HG03378 (cell line): Measurements from ENCODE around the gene AQP6.
"Not testable (repeated sequence)": the region's sequence is repeated elsewhere in the genome, so short reads cannot be mapped to it uniquely, and the experiment has no call there.

Experiments
- ATAC-seq: cut with Tn5 transposase; IDR thresholded peaks from one replicate; pipeline ENCODE4 v1.9.1; 2021; ENCODE audit warnings: mild to moderate bottlenecking, moderate library complexity; ENCODE audit not compliant: unreplicated experiment

The AQP6 gene

DNA sequence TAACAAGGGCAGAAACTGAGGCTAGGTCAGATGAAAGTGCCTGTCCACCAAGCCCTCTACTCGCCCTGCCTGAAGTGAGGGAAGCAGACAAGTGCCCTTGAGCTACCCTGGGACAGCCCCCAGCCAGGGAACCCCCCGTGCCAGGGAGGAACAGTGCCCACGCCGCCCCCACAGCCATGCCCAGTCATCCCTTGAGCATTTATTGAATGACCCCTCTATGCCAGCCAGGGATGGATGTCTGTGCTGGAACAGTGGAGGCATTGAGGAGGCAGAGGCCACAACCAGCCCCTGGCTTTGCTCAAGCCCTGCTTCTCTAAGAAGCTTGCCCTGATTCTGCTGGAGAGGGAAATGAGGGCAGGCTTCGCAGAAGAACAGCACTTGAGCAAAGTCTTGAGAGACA is 3.7 kb upstream of the AQP6 start:
- ATAC-seq, result no peak

DNA sequence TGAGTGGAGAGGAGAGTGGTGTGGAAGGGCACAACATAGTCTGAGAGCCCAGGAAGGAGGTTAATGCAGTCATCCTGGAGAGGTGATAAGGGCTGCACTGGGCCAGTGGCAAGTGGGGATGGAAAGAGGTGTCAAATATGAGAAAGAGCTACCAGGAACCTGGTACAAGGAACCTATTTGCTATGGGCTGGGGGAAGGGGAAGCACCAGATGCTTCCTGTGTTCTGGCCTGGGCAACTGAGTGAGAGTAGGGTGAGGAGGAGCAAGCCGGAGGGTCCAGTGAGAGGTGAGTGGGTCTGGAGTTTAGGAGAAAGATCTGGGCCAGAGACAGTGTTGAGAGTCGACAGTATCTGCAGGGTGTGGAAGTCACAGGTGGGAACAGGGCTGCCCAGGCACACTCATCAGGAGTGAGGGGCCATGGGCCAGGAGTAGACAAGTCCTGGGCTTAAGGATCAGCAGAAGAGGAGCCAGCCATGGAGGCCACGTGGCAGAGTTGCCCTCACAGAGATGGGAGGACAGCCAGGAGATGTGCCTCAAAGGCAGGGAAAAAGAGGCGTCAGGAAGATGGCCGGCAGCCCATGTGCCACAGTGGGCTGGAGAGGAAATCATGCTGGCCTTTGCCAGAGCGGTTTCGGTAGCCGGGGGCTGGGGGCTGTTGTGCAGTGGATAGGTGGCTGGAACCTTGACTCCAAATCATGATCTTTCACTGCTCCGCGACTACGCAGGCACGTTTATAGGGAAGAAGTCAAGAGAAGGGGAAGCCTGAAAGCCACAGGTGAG is 2.9 kb upstream of the AQP6 start:
- no peak for ATAC-seq

DNA sequence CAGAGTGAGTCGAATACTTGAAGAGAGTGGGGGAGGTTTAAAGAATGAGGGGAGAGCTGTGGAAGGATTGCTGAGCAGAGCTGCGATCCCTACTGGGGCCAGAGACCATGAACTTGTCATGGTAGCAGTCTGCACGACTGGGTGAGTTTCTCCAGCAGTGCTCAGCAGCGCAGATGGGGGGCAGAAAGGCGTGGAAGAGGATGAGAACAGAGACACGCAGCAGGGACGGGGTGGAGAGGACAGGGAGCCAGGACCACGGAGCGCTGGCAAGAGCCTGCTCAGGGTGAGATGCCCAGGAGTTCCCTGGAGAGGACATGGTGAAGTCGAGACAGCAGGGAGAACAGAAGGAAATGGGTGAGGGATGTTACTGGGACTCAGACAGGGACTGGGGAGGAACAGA is 2.1 kb upstream of the AQP6 start:
- no peak for ATAC-seq

DNA sequence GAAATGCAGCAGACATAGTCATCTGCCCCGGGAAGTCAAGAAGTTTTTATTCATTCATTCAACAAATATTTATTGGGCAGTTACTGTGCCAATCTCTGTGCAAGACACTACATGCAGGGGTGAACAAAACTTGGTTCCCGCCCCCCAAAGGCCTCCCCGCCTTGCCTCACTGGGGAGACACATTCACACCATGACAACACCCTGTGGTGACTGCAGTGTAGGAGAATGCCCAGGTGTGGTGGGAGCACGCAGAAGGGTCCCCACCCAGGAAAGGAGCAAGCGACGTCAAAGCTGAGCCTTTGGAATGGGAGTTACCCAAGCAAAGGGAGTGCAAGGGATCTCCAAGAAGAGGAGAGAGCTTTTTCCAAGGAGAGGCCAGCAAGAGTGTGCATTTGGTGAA is 1.6 kb upstream of the AQP6 start:
- ATAC-seq, result no peak

DNA sequence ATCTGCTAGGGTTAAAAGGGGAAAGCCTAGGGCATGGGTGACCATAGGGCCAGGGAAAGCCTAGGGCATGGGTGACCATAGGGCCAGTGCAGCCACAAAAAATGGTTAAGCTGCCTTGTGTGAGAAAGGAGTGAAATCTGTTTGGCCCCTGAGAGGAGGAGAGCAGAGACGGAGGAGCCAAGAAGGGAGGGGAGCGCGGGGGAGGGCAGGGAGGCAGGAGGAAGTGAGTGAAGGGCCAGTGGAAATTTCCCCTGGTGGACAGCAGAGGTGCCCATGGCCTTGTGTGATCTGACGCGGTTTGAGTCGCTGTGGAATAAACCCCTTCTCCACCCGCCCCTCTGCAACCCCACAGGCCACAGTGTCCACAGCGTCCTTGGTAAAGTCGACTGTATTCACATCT is 618 bp upstream of the AQP6 start:
- no peak for ATAC-seq

DNA sequence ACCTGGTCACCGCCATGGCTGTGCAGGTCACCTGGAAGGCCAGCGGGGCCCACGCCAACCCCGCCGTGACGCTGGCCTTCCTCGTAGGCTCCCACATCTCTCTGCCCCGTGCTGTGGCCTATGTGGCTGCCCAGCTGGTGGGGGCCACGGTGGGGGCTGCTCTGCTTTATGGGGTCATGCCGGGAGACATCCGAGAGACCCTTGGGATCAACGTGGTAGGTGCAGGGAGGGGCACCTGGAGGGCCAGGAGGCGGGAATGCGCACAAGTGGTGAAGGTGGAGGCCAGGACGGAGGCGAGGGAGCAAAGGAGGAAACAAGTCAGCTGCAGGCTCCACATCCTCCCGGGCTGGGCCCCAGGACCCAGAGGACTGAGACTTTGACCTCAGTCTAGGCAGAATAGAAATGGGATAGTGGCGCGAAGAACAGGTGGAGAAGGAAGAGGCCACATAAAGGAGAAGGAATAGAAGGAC is 649 bp downstream of the AQP6 start:
- ATAC-seq, result no peak

DNA sequence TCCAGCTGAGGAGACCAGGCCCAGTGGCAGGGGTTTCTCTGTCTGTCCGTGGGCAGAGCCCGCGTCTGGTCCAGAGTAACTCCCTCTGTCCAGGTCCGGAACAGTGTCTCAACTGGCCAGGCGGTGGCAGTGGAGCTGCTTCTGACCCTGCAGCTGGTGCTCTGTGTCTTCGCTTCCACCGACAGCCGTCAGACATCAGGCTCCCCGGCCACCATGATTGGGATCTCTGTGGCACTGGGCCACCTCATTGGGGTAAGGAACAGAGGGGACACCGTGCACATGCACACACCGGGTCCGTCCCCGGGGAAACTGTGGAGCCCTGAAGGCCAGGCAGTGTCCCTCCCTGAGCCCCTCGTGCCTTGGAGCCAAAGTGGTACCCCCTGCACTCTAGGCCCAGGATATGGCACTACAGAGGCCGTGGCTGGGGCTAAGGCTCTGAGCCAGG is 1.5 kb downstream of the AQP6 start:
- no peak for ATAC-seq

DNA sequence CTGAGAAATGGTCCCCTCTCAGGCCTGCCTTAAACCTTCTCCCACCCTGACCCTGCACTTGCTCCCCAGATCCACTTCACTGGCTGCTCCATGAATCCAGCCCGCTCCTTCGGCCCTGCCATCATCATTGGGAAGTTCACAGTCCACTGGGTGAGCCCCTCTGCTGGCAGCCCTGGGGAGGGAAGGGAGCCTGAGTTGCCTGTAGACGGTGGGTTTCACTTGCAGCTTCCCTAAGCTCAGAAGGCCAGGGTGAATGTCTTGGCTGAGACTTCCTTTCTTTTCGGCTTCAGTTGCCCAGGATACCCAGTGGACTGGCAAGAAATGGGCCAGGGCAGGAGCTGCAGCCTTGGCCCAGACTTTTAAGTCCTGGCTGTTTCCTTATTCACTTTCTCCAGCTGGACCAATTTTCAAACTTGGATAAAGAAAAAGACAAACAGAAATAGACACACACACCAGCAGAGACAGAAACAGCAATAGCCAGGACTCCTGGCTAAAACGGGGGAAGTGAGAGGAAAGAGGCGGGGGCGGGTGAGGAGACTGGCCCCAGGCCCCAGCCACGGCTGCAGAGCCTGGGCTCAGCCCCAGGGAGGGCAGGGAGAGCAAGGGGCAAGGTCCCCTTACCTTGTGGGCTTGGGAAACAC is 2.0 kb downstream of the AQP6 start:
- no peak for ATAC-seq

DNA sequence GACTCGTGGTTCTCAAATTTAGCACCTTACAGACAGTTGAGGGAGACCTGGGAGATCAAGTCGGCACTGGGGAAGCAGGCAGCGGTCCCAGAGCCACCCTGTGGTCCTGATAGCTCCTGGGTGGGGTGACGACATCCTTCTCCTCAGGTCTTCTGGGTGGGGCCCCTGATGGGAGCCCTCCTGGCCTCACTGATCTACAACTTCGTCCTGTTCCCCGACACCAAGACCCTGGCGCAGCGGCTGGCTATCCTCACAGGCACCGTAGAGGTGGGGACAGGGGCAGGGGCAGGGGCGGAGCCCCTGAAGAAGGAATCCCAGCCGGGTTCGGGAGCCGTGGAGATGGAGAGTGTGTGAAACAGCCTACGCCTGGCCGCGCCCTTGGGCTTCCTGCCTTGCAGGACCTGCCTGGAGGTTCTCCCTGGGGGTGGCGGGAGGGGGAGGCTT is 2.6 kb downstream of the AQP6 start:
- ATAC-seq, result no peak

DNA sequence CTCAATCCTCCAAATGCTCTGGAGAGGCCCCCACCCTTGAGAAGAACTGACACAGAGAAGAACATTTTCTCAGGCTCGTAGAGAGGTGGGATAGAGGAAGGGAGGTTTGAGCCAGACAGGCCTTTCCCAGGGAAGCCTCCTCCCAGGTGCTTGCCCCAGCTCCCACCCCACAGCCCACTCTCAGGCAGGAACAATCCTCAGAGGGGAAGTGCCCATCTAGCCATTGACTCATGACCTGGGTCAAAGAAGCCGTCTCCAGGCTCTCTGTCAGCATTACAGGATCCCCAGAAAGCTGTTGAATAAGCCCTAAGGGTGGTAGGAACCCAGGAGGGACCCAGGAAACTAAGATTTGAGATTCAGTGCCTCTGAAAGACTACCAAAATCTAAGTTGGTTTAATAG is 3.8 kb downstream of the AQP6 start:
- no peak for ATAC-seq

DNA sequence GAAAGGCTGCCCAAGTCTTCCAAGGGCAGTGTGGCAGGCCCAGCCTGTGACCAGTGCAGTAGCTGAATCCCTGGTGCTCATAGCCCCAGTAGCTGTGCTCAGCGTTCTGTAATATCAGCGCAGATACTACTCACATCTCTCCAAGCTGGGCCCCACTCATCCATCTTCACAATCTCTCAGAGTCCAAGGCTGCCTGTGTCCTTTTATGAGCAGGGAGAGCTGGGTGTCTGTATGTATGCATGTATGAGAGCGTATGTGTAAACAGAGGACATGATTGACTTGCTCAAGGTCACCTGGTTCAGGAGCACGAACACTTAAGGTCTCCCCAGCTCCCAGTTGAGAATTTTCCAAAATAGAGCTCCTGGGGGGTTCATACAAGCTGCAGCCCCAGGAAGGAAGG is 5.4 kb downstream of the AQP6 start:
- no peak for ATAC-seq

DNA sequence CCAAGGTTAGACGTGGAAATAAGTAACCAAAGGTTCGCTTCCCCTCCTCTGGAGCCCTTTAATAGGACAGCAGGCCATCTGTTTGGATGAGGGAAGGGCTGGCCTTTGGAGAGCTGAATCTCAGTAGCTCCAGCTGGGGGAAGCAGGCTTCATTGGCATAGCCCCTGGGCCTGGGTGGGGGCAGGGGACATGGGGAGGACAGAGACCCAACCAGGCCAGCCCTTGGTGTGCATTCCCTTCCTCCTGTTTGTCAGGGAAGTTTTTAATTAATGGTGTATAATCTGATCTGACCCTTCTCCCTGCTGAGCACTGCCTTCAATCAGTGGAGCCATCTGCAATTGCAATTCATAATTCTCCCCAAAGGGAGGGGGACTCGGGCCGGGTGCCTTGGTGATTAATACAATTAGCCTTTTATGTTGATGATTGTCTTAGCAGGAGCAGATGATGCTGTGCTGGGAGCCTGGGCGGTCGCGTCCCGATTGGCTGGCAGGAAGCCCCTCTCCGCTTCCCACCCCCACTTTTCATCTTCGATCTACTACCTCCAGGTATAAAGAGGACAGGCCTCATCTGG is 6.4 kb downstream of the AQP6 start:
- no peak for ATAC-seq

DNA sequence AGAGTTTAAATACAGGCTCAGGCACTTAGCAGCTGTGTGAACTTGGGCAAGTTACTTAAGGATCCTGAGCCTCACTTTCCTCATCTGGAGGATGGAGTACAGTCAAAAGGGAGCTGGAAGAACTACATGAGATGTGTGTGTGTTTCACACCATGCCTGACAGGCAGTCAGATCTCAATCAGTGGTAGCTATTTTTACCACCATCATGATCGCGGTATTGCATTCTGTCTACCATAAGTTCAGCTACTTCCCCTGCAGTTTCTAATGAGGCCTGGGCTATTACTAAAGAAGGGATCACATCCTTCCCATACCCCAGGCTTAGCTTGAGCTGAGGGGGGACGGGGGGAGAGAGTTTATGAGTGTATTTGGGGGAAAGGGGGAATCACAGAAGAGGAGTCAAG is 7.0 kb downstream of the AQP6 start:
- ATAC-seq, result no peak

DNA sequence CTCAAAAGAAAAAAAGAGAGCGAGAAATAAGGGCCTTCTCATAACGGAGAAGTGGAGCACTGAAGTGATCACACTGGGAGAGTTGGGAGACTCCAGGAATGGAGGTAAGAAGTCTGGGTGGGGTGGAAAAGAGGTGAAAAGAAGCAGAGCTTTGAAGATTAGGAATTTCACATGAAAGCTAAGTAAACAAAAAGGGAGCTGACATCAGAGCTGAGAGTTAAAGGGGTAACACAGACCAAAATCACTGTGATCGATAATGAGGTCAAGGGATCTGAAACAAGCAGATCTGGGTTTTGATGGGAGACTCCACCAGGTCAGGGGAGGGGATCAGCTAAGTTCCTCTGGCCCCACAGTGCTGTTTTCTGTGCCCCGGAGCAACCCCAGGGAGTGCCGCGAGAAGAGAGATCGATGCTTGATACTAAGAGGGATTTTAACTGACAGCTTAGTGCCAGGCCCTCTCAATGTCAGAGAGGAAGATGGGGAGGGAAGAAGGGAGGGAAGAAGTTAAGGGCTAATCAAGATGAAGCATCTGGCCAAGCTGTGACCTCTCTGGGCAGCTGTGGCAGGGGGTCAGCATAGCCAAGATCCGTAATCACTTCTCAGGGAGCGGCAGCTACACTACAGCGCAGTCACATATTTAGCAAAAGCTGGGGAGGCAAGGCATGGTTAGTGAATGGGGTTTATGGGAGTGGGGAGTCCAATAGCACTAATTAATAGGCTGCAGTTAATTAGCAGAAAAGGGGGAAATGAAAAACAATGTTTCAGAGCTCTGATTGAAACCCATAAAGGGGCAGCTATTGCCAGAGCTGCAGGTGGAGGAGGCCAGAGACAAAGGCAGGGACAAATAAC is 8.0 kb downstream of the AQP6 start:
- ATAC-seq, result no peak

DNA sequence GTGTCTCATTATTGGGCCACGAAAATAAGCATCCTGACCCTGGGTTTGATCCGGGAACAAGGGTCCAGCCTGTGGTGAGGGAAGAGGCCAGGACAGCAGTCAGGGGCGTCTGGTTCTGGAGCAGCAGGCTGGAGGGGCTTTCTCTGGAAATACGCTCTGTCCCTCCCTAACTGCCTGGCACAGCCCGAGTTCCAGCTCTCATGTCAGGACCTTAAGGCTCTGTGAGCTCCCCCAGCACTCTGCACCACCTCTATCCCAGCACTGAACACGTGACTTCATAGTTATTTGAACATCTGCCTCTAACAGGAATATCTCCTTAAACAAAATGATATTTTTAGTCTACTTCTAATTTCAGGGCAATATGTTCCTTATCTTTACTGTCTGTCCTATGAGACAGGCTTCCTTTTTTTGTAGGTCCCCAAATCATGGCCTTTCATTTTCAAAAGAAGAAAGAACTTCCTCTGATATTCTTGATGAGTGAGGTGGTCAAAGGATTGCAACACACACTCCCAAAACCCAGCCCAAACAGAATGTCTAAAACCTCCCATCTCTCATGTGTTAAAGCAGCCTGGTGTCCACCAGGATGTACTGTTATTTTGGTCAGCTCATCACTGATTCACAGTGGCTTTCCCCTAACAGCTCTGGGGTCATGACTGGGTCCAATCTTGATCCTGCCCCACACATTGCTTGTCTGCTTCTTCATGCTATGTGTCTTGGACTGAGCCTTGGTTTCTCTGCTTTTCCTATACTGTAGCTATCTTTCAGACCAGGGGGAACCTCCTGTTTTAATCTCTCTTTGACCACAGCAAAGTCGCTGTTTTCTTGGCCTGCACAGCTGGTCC is 9.7 kb downstream of the AQP6 start:
- ATAC-seq, result no peak

DNA sequence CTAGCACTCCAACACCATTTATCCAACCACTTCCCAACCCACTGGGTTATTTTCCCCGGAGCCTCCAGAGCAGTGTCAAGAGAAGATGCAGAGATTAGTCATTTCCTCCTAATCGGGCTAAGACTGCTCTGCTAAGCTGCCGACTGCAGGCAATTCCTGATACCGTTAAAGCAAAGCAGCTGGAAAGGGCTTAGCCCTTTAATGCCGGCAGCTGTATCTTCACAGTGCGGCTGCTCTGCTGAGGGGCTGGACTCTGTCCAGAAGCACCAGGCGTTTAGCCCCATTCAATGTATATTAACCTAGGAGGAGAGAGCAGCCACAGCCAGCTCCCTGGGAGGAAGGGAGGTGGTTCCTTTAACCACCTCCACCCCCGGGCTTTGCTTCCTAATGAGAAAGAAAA is 11.1 kb downstream of the AQP6 start:
- ATAC-seq, result no peak

DNA sequence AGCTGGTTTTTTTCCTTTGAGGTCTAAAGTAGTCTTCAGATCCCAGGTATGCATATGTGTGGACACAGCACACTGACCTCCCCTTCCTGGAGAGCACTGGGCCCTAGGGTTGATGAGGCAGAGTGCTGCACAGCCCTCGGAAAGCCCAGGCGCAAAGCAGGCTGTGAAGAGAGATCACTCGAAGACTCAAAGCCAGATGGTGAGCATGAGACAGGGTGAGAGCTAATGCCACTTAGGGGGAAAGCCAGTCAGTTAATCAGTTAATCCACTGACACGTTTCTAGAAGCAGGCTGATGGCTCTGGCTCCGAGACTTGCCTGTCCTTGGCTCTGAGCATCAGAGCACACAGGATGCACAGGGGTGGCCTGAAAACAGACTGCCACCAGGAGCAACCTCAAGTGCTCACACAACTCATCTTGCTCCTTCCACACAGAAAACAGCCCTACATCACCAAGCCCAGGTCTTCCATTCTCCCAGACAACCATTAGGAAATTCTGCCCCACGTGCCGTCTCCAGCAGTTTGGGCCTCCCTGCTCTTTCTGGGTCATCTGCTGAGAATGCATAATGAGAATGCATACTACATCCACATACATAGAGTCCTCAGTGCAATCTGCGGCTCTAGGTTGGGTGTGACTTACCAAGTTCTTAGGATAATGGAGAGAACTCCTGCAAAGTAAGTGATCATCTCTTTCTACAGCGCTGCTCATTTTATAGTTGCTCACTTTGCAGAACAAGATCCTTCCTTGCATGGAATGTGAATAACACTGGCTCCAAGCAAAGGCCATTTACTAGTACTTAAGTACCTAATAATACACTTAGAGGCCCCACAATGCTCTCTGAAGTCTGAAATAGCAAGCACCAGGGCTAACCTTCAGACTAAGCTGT is 12.0 kb downstream of the AQP6 start:
- no peak for ATAC-seq

DNA sequence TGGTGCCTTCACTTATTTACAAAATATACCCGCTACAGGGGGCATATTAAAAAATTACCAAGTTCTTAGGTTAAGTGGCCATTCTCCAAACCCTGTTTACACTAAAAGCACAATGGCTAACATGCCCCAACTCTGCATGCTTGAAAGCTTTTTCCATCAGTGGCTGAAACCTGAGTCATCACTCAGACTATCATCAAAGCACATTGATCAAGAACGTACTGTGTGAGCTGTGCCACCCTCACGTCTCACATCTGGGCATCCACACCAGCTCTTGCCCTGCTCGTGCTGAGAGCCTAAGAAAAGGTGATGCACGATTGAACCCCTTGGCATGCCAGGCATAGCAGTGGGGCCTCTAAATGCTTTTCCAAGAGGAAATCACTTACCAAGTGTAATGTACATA is 13.2 kb downstream of the AQP6 start:
- no peak for ATAC-seq

DNA sequence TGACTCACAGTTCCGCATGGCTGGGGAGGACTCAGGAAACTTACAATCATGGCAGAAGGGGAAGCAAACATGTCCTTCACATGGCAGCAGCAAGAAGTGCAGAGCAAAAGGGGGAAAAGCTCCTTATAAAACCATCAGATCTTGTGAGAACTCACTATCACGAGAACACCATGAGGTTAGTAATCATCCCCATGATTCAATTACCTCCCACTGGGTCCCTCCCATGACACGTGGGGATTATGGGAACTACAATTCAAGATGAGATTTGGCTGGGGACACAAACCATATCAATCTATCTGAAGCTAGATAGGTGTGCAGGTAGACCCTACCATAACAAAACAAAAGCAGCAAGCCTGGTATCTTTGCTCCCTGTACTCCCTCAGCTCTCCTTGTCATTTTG is 13.7 kb downstream of the AQP6 start:
- not testable (repeated sequence) for ATAC-seq
